GM18909 (cell line): ENCODE results near the gene PLA2R1.

ENCODE experiments used
- ATAC-seq: cut with Tn5 transposase; IDR thresholded peaks from one replicate; pipeline ENCODE4 v1.9.1; 2021; ENCODE audit warnings: mild to moderate bottlenecking; ENCODE audit not compliant: unreplicated experiment, poor library complexity

The PLA2R1 gene

GRCh38 chr2:160062292-160063005 lies at the start of gene PLA2R1:
TSS of gene PLA2R1 (minus strand) at chr2:160062615. CDS start at chr2:160062403, 212 bp downstream.
- no peak for ATAC-seq

GRCh38 chr2:160110674-160111239 lies 48.3 kb upstream of the PLA2R1 start:
- ATAC-seq = no peak

DNA sequence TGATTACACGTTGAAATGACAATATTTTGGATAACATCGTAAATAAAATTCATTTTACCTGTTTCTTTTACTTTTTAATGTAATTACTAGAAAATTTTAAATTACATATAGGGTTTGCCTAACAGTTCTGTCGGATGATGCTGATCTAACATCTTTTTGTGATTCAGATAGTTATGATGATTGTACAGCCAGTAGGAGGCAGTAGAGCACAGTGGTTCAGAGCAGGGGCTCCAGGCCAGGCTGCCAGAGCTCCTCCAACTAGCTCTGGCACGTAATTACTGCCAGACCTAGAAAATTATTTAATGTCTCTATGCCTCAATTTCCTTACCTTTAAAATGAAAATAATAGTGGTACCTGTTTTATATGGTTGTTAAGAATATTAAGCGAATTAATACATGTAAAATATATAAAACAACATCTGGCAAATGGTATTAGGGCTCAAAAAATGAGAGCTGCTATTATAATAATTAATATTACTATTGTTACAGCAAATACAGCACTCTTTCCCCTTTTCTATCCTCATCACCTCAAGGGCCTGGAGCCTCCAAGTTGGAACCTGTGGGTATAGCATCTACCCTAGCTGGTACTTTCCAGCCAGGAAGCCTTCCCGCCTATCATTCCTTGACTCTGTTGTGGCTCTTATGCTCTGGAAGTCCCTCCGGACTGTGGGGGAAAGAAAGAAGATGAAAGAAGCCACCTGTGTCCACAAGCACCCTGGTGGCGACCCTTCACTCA lies 47.7 kb upstream of the PLA2R1 start:
- peak; percentile 79 for ATAC-seq

DNA sequence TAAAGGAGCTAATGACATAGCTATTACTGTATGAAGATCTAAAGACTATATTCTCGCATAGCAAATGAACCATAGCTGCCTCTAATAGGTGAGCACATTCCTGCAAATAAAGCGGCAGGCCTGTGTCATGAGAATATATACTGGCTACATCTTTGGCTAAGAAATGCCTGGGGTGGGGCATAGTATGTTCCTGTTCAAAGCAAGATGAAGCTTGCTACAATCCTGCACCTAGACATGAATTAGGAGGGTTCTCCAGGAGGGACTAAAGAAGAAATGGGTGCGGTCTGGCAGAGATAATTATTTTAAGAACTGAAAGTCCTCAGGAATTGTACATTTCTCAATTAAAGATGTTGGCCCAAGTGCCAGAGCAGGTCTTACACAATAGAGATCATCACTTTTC lies 46.8 kb upstream of the PLA2R1 start:
- no peak for ATAC-seq

DNA sequence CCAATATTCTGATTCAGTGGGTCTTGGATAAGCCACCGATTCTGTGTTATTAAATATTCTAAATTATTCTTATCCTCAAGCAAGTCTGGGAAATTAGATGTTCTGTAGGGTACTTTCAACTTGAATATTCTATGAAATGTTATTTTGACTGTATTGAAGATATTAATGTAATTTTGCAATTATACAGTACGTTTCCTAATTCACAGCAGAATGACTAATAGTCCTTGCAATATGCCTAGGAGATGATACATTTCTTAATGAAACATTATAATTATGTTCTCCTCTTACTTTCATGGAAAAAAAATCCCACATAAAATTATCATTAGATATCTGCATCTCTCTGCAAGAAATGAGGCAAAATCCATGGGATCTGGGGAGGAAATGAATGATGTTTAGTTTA lies 46.2 kb upstream of the PLA2R1 start:
- ATAC-seq = no peak

GRCh38 chr2:160105366-160105765 lies 43.0 kb upstream of the PLA2R1 start:
- ATAC-seq = no peak

- no peak for ATAC-seq
Measured at GRCh38 chr2:160104115-160104514, 41.7 kb upstream of the PLA2R1 start.

DNA sequence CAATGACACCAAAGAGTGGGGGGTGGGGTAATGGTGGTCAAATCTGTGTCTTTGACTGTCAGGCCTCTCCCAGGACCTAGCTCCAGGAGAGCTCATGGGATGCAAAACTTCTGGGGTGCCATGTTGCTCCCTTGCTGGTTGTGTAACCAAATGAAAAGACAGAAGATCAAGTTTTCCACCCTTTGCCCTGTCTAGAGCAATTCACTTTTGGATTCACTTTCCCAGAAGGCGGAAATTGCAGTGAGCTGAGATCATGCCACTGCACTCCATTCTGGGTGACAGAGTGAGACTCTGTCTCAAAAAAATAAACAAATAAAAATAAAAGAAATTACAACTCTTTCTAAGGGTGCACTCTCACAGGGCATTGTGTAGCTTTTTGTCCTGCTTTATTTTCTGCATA lies 34.9 kb upstream of the PLA2R1 start:
- no peak for ATAC-seq

DNA sequence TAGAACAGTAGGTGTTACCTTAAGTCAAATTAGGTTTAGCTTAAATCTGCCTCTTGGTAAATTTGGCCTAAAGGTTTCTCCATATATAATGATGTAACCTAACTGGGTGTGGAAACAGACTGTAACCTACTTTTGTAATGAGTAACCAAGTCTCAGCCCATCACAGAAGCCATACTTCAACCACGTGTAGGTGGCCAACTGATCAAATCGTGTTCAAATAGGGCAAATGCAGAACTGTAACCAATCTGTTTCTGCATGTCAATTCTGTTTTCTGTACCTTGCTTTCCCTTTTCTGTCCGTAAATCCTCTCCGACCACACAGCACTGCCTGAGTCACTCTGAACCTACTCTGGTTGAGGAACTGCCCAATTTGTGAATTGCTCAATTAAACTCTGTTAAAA lies 34.0 kb upstream of the PLA2R1 start:
- ATAC-seq = peak; percentile 76

- no peak for ATAC-seq
Measured at GRCh38 chr2:160092445-160092844, 30.0 kb upstream of the PLA2R1 start.

GRCh38 chr2:160091381-160091780 lies 29.0 kb upstream of the PLA2R1 start:
- ATAC-seq = no peak

- ATAC-seq = no peak
Measured at GRCh38 chr2:160087854-160088745, 25.7 kb upstream of the PLA2R1 start.

DNA sequence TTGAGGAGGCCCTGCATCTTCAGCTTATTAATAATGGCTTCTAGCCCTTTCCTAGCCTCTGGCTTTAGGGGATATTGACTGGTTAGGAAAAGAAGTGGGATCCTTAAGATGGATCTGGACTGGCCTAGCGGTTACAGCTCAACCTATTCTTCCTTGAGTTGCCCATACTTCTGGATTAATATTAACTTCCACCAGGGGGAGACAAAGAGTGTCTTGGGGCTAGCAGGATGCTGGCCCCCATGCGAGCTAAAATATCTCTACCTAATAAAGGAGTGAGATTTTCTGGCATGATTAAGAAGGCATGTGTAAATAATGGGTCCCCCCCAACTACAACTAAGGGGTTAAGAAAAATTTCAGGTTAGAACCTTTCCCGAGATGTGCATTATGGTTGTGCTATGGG lies 23.2 kb upstream of the PLA2R1 start:
- no peak for ATAC-seq

- no peak for ATAC-seq
Measured at GRCh38 chr2:160077912-160078810, 15.7 kb upstream of the PLA2R1 start.

- peak; percentile 55 for ATAC-seq
Measured at GRCh38 chr2:160076914-160077313, 14.5 kb upstream of the PLA2R1 start.

- no peak for ATAC-seq
Measured at GRCh38 chr2:160076241-160076640, 13.8 kb upstream of the PLA2R1 start.

DNA sequence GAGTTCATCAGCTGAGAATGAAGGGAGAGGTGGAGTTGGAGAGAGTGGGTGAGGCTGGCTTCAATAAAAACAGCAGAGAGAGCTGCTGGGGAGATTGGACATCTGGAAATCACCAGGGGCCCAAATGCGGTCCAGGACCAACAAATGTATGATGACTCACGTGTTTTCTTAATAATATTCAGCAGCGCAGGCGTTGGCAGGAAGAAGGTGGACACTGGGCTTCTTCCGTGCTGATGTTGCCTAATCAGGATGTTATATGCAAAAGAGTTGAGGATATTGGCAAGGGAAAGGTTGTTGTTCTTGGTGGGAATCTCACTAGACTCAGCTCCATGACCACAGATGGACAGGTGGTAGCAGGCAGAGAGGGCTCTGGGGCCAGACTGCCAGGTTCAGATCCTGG lies 12.8 kb upstream of the PLA2R1 start:
- ATAC-seq = no peak

DNA sequence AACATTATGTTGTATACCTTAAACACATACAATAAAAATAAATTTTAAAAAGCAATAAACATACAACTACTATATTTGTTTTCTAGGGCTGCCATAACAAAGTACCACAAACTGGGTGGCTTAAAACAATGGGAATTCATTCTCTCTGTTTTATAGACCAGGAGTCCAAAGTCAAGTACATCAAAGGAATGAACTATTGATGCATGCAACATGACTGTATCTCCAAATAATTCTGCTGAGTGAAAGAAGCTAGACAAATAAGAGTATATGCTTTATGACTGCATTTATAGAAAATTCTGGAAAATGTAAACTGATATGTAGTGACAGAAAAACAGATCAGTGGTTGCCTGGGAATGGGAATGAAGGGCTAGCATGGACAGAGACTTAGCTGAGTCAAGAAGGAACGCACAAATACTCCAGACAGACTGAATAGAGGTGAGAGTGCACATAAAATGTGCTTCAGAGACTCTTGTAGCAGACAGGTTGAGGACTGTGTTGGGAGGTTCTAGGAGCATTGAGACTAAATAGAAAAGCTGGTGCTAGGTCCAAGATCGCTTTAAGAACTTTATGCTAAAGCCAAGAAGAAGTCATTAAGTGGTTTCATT lies 11.0 kb upstream of the PLA2R1 start:
- ATAC-seq = no peak

GRCh38 chr2:160068906-160069305 lies 6.5 kb upstream of the PLA2R1 start:
- no peak for ATAC-seq
